Ecto neural progenitor cell (in vitro differentiated cells): ENCODE measurements around the gene TMEM273.
A peak's percentile ranks its signal among the peaks of the same experiment; 100 is the strongest.
"Not testable (repeated sequence)": the region's sequence is repeated elsewhere in the genome, so short reads cannot be mapped to it uniquely, and the experiment has no call there.

Experiments used
- DNase-seq: peaks from one replicate; pipeline ENCODE4 v3.0.0-alpha.2; 2018; ENCODE audit warnings: low spot score

Gene TMEM273

GRCh38 chr10:49204119-49204518, 15.9 kb upstream of the TMEM273 start:
- DNase-seq: no peak

GRCh38 chr10:49202266-49202665, 14.1 kb upstream of the TMEM273 start:
- DNase-seq: no peak

- DNase-seq: no peak
Measured at GRCh38 chr10:49200854-49201253, 12.7 kb upstream of the TMEM273 start.

DNA sequence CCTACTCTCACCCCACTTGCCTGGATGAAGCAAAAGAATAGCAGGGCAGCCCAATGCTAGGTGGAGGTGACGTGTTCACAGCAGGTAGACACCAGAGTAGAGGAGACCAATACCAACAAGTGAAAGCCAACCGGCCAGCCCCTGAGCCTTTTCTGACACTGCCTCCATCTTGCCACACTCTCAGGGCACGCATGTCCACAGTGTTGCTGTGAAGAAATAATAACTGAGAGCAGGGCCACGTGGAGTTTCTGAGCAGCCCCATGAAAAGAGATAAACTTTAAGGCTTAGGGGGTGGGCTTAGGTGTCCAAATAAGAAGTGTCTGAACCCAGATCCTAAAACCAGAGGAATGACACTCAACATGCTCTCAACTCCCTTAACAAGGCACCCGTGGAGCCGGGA, 9.0 kb upstream of the TMEM273 start:
- DNase-seq: no peak

- DNase-seq: not testable (repeated sequence)
Measured at GRCh38 chr10:49195864-49196263, 7.7 kb upstream of the TMEM273 start.

GRCh38 chr10:49194212-49194920, 6.2 kb upstream of the TMEM273 start:
- no peak for DNase-seq

GRCh38 chr10:49191349-49191748, 3.2 kb upstream of the TMEM273 start:
- no peak for DNase-seq

GRCh38 chr10:49189422-49189821, 1.2 kb upstream of the TMEM273 start:
- no peak for DNase-seq

DNA sequence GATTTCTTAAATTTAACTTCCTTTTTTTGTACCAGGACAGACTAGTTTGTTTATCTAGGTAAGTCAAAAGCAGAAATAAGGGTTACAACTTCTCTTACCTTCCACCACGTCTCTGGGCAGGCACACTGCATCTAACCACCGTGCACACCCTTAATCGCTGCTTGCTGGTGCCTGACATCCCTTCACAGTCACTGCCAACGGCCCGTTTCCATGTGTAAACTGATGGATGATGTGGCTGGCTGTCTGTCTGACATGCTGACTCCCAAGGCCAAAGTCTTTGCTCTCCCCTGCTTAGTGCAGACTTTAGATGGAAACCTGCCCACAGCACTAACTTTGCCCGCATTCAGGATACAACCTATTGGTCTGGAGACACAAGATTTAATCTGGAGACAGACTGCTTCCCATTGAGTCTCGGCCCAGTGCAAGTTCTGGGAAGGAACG, 1.1 kb downstream of the TMEM273 start:
- DNase-seq: peak; percentile 32

DNA sequence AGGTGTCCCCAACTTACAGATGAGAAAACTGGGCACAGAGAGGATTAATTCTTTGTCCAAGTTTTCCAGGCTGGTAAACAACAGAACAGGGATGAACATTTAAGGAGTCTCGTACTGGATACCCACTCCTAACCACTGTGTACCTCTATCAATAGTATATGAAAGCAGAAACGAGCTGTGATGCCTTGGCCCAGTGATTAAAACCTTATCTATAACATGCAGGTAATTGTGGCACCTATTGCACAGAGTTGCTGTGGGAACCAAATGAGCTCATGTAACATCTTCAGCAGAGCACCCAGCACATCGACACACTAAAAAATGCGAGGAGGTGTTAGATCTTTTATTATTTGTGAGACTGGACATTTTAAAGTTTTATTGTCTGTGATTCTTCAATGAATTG, 1.6 kb downstream of the TMEM273 start:
- no peak for DNase-seq

- DNase-seq: no peak
Measured at GRCh38 chr10:49185213-49185612, 3.0 kb downstream of the TMEM273 start.

- DNase-seq: peak; percentile 22
Measured at GRCh38 chr10:49184642-49185111, 3.5 kb downstream of the TMEM273 start.

DNA sequence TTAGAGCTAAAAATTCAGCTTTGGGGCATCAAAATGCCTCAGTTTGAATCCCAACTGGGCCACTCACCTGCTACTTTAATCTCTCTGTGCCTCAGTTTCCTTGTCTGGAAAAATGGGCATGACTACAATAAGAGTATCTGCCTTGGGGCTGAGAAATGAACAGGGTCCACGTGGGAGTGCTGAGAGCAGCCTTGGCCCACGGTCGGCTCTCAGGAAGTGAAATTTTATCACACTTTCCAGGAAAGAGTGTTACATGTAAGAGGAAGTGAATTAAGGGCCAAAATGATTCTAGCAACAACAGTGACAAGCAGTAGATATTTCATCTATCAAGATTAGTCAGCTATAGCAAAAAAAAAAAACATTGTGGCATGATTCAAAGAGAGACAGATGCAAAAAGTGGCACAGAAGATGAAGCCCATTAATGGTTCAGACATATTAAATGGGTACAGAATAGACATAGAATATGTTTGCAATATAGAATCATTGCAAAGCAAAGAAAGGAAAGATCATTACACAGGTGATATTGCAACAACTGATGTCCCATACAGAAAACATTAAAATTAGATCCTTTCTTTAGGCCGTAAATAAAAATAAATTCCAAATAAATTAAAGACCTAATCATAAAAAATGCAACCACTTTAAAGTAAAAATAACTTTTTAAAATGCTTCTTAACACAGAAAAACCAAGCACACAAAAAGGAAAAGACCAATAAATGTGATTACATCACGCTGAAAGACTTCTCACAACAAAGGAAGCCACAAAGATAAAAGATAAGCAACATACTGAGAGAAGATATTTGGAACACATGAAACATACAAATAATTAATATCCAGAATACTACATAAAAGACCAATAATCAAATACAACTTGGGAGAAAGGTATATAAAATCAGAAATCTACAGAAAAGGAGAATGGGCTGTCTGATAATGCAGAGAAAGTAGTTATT, 4.3 kb downstream of the TMEM273 start:
- peak; percentile 13 for DNase-seq

DNA sequence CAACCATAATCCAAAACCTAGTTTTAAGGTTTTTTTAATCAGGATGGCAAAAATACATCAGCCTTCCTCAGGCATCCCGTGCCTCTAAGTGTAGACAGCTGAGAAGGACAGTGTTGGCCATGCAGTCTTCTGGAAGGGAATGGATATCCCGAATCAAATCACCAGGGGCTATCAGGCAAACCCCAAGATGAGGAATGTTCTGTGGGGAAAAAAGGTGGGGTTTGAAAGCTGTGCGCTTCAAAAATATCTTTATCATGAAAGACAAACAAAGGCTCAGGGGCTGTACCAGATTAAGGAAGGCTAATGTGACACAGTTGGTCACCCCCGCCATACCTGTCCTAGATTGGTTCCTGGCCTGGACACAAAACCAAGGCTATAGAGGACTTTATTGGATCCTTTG, 5.4 kb downstream of the TMEM273 start:
- peak; percentile 19 for DNase-seq

DNA sequence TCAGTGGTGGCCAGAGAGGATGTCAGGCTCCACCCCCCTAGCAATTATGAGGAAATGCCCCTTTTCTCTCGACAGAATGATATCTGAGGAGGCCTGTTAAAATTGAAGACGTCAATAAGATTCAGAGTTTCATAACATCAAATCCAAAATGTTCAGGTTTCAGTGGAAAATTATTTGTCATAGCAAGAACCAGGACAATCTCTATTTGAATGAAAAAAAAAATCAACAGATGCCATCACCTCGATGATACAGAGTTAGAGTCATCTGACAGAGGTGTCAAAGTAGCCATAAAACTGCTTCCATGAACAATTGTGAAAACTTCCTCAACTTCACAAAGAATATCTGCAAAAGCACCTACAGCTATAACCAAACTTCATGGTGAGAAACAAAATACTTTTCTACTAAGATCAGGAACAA, 7.7 kb downstream of the TMEM273 start:
- no peak for DNase-seq

DNA sequence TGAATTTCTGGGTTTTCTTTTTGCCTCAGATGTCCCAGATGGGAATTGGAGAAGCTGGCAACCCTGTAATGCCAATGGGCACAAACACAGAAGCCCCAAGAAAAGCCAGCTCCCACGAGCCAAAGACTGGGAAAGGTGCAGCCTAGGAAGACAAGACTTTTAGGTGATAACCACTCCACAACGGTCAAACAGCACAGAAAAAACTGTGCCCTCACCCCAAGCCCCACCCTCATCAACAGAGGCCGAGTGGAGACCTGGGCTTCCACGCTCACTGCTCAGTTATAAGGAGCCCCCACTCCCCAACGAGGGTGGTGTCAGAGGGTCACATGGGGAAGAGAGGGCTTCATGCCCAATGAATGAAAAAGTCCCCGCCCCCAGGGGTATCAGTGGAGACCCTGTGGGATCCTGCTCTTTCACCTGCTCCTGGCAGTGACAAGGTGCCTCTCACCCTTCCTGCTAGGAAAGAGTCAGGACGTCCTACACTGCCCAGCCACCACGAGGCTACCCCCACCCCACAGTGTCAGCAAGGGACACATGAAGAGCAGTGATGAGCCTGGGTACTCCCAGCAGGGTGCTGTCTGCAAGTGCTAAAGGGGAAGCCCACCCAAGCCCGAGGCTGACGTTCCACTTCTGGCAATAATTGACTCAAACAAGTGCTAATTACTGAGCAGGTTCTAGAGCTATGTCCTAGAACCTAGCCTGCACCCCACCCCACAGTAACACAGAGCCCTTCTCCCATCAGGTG, 8.3 kb downstream of the TMEM273 start:
- peak; percentile 25 for DNase-seq

- peak; percentile 15 for DNase-seq
Measured at GRCh38 chr10:49178489-49179471, 9.4 kb downstream of the TMEM273 start.

DNA sequence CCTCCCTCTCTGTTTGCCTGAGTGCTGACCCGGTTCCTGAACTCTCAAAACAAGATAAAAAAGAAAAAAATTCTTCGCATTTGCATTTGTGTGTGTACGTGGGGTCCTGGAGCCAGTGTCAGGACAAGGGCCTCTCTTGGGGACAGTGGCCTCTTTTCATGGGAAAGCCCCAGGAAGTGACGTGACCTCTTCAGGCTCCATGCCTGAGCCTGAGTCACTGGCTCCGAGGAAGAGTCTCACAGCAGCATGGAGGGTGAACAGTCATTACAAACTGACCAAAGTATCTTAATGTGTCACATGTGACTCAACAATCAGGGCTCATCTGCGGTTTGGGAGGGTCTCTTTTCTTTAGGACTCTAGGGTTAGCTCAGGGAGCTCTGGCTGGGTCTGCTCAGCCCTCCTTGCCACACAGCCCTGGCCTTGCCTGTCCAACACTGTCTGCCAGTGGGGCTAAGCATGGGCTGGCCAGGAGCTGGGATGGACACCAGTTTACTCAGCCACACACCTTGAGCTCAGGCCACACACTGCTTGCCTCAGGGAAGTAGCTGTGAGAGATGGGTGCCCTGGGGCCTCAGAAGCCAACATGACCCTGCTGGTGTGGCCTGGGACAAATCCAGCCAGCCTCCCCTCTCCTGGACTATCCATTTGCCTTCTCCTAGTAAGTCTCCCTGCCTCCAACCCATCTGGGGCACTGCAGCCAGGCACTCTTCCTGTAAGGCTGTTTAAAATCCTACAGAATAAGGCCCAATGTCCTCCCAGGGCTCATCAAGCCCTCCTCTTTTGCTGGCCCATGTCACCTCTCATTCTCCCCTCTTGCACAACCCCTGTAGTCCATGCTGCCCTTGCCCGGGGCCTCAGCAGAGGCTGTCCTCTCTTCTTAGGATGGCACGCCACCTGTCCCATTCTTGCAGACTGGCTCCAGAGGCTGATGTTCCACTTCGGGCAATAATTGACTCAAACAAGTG, 10.5 kb downstream of the TMEM273 start:
- DNase-seq: peak; percentile 26

DNA sequence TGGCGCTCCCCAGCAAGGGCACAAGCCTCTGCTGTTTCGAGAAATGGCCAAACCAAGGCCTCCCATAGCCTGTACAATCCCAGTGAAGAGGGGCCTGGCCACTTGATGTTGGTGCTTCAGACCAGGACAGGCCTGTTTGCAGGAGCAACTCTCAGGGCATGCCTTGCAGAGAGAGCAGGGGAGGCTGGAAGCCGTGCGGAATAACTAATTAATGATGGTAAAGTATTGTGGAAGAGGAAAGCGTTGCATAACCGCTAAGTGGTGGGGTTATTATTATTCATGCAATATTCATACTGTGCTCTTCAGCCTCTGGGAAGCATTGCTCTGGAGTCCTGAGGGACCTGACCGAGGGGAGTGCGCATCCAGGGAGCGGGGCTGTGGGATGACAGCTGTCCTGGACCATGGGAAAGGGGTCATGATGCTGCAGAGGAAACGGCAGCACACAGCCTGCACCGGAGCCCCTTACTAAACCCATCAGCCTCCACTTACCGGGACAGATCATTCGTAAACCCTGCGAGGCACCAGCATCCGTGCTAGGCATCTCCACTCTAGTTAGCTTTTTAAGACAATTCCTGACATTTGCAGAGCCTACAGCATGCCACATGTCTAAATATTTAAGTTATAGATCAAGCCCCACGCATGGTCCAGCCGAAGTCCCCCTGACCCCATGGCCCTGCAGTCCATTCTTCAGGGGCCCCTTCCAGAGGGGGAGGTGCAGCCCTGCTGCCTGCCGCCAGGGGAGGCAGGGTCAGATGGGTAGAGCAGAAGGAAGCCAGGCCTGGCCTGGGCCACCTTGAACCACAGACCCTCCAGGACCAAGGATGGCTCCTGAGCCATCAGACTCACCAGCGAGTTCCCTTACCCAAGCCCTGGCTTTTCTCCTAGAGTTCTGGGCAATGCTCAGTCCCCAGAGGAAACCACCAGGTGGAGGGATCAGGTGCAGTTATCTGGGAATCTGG, 11.6 kb downstream of the TMEM273 start:
- peak; percentile 32 for DNase-seq
